BLaER1 (cell line): ENCODE measurements around the gene CXCL6.

Experiments
- H3K27ac ChIP-seq: shearing (Covaris generic); formaldehyde crosslinking; 2 replicates; pipeline ENCODE4 v1.8.1; 2022
- H3K27me3 ChIP-seq: shearing (Covaris generic); formaldehyde crosslinking; 2 replicates; pipeline ENCODE4 v1.8.1; 2022
- H3K36me3 ChIP-seq: shearing (Covaris generic); formaldehyde crosslinking; 2 replicates; pipeline ENCODE4 v1.8.1; 2022
- H3K4me1 ChIP-seq: shearing (Covaris generic); formaldehyde crosslinking; 2 replicates; pipeline ENCODE4 v1.8.1; 2022
- H3K4me2 ChIP-seq: shearing (Covaris generic); formaldehyde crosslinking; 2 replicates; pipeline ENCODE4 v1.8.1; 2022
- H3K4me3 ChIP-seq: shearing (Covaris generic); formaldehyde crosslinking; 2 replicates; pipeline ENCODE4 v1.8.1; 2022
- H3K9ac ChIP-seq: shearing (Covaris generic); formaldehyde crosslinking; 2 replicates; pipeline ENCODE4 v1.8.1; 2022
- H3K9me3 ChIP-seq: shearing (Covaris generic); formaldehyde crosslinking; 2 replicates; pipeline ENCODE4 v1.8.1; 2022
- H4K20me1 ChIP-seq: shearing (Covaris generic); formaldehyde crosslinking; 2 replicates; pipeline ENCODE4 v1.8.1; 2022
- Cebpa-rat ChIP-seq: shearing (Covaris generic); IDR thresholded peaks from 2 replicates; pipeline ENCODE4 v1.8.1; 2022

Gene CXCL6

GRCh38 chr4:73872316-73873108, 36.0 kb downstream of the CXCL6 start:
- no peaks in the 10 kb centered on the region for H3K4me1 ChIP-seq
- no peaks in the 10 kb centered on the region for H3K27me3 ChIP-seq
- no peak overlapping the region for H3K4me2 ChIP-seq
- no peak overlapping the region for H3K9ac ChIP-seq
- H4K20me1 ChIP-seq: no peaks in the 10 kb centered on the region
- TF ChIP-seq Cebpa-rat: no peak
- no peak overlapping the region for H3K4me3 ChIP-seq
- H3K9me3 ChIP-seq: peaks cover 4% of the 10 kb centered on the region
- H3K27ac ChIP-seq: no peak overlapping the region
- H3K36me3 ChIP-seq: no peaks in the 10 kb centered on the region

- H3K4me3 ChIP-seq: no peak overlapping the region
- H4K20me1 ChIP-seq: no peaks in the 10 kb centered on the region
- H3K4me1 ChIP-seq: no peaks in the 10 kb centered on the region
- peaks cover under 1% of the 10 kb centered on the region; the same call in 1 of the 2 replicates for H3K9me3 ChIP-seq
- H3K4me2 ChIP-seq: no peak overlapping the region
- no peak for TF ChIP-seq Cebpa-rat
- no peak overlapping the region for H3K27ac ChIP-seq
- H3K9ac ChIP-seq: no peak overlapping the region
- H3K27me3 ChIP-seq: no peaks in the 10 kb centered on the region
- no peaks in the 10 kb centered on the region for H3K36me3 ChIP-seq
Observed at GRCh38 chr4:73874386-73874785, 37.9 kb downstream of the CXCL6 start.

GRCh38 chr4:73875401-73875800, 38.9 kb downstream of the CXCL6 start:
- H3K4me3 ChIP-seq: no peak overlapping the region
- TF ChIP-seq Cebpa-rat: no peak
- H3K4me1 ChIP-seq: no peaks in the 10 kb centered on the region
- no peaks in the 10 kb centered on the region for H3K27me3 ChIP-seq
- H3K36me3 ChIP-seq: no peaks in the 10 kb centered on the region
- H3K4me2 ChIP-seq: no peak overlapping the region
- no peak overlapping the region for H3K27ac ChIP-seq
- no peaks in the 10 kb centered on the region for H3K9me3 ChIP-seq
- H3K9ac ChIP-seq: no peak overlapping the region
- no peaks in the 10 kb centered on the region for H4K20me1 ChIP-seq

GRCh38 chr4:73883306-73883705, 46.8 kb downstream of the CXCL6 start:
- H3K9ac ChIP-seq: no peak overlapping the region
- no peak for TF ChIP-seq Cebpa-rat
- H3K36me3 ChIP-seq: no peaks in the 10 kb centered on the region
- H3K4me1 ChIP-seq: no peaks in the 10 kb centered on the region
- H3K4me3 ChIP-seq: no peak overlapping the region
- H3K9me3 ChIP-seq: no peaks in the 10 kb centered on the region
- H4K20me1 ChIP-seq: no peaks in the 10 kb centered on the region
- H3K27ac ChIP-seq: no peak overlapping the region
- no peaks in the 10 kb centered on the region for H3K27me3 ChIP-seq
- no peak overlapping the region for H3K4me2 ChIP-seq

- no peak for TF ChIP-seq Cebpa-rat
- no peak overlapping the region for H3K4me3 ChIP-seq
- H3K27ac ChIP-seq: no peak overlapping the region
- no peak overlapping the region for H3K9ac ChIP-seq
- H4K20me1 ChIP-seq: no peaks in the 10 kb centered on the region
- H3K9me3 ChIP-seq: no peaks in the 10 kb centered on the region
- H3K4me2 ChIP-seq: no peak overlapping the region
- H3K4me1 ChIP-seq: no peaks in the 10 kb centered on the region
- H3K36me3 ChIP-seq: no peaks in the 10 kb centered on the region
- no peaks in the 10 kb centered on the region for H3K27me3 ChIP-seq
Observed at GRCh38 chr4:73885574-73886267, 49.2 kb downstream of the CXCL6 start.
